GM18526 (cell line): ENCODE data around the gene RBM20.

ENCODE experiments used
- POLR2A ChIP-seq: IDR thresholded peaks from 3 replicates; pipeline ENCODE4 v1.6.1; 2011; ENCODE audit not compliant: insufficient read length; ENCODE audit errors: extremely low read depth

Gene RBM20

DNA sequence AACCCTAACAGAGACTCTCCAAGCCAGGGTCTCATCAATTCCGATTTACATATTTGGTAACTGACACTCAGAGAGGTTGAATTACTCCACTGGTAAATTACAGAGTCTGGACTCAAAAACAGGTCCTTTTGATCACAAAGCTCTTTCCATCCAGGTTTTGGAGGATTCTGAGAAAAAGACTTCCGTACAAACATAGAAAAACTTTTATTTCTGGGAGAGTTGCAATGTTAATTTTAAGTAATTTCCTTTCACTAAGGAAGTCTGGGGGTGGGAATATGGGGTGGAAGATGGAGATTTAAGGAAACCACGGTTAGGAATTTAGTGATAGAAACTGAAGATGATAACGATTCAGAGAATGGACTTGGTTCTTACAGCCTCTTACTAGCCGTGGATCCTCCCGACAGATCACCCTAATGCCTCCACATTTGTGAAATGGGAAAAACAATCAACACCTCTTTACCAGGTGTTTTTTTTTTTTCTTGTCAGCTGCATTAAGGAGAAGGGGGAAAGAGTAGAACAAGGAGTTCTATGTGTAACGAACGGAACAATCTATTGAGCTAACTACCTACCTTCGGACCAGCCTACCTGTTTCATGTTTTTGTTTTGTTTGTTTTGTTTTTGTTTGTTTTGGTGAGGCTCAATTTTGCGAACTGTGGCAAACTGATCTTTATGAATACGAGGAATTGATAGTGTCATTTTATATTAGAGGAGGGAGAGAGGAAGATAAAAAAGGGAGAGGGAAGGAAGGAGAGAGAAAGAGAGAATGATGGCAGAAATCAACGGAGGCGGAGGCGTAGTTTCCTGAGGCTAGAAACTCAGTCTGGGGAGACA, 1.7 kb upstream of the RBM20 start:
- TF ChIP-seq POLR2A: no peak

DNA sequence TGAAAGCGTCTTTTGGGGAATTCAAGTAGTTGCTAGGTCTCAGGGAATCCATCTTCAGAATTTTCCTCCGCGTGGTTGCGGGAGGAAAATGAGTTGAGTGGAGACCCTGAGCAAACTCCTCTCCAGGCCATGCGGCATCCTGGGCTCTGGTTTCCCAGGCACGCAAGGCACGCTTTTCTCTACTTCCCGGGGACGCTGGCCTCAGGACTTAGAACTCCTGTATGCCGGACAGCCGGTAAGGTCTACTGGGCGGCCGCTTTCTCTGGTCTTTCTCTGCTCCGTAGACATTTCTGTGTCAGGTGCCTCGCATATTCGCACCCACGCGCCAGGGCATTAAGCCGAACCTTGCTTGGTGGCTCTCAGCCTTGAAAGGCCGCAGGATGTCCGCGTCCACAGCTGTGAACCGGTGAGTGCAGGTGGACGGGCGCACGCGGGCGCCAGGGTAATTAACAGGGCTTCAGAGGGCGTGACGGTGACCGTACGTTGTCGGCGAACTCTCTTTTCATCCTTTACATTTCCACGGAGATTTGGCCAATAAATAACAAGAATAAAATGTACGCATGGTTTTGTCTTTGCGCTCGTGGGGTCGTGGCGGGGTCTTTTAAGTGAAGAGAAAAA, 992 bp upstream of the RBM20 start:
- no peak for TF ChIP-seq POLR2A

DNA sequence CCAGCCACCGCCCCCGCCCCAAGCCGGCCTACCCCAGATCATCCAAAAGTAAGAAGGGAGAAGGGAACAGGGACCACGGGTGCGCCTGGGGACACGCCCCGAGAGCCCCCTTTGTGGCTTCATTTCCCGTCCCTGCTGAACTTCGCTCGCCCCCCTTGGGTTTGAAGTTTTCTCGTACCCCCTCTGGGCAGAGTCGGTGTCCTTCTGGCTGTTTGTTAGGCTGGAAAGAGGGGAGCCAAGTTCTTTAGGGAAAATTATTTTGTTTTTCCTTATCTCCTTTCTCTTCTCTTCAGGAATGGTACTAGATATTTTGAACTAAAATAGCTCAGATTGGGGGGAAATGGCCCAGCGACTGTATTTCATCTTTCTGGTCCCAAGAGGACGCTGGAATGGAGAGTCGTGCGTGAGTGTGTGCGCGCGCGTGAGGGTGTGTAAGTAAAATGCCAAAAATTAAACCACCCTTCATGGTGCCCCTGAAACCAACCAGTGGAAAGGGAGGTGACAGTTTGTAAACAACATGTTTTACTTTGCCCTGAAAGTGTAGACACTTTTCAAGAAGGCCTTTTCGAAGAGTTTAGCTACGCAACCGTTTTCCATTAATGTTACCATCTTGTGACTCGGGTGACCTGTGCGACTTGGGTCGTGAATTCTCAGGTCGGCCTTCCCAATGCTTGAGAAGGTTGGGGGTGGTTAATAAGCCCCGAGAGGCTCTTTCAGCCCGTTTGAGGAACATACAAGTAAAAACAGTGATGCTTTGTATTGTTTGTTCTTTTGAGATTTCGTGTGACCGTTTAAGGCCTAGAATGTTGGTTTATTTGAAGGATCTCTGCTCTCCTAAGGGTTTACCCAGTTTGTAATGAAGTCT, 694 bp downstream of the RBM20 start:
- no peak for TF ChIP-seq POLR2A

DNA sequence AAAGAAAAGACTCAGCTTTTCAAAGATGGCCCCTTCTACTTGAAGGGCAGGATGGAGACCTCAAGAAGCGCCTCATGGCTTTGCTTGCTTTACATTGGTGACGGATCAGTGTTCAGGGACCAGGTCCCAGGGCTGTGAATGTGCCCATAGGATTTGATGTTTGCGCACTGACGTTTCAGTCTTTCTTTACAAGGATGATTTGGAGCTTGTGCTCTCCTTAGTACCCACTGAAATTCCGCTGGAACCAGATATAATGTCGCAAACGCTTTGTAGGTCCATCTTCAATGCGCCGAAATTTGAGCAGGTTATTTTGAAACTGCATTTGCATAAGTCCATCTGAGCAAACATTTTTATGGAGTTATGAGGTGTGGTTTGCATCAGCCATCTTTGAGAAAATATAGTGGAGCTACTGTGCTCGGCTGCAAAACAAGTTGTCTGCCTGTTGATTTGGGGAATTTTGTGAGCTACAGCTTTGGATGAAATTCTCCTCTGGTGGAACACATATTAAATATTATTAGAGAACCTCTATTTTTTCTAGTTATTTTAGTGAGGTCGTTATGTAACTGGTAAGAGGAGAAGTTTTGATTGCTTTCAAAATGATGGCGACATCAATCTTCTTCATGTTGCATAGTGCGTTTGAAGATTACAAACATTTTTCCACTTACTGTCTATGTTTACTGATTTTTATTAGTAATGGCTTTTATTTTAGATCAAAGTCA, 2.4 kb downstream of the RBM20 start:
- TF ChIP-seq POLR2A: no peak

DNA sequence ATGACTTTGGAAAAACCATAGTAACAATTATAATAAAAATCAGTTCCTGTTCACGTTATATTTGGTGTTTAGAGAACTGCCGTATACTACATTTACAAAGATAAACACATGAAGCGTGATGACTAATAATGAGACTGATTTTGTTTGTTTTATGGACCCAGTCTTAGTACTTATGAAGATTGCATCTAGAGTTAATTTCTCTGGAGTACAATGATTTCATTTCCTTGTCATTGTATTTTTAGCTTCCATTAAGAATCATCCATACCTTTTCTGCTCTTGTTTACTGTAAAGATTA, 2.9 kb downstream of the RBM20 start:
- TF ChIP-seq POLR2A: no peak

DNA sequence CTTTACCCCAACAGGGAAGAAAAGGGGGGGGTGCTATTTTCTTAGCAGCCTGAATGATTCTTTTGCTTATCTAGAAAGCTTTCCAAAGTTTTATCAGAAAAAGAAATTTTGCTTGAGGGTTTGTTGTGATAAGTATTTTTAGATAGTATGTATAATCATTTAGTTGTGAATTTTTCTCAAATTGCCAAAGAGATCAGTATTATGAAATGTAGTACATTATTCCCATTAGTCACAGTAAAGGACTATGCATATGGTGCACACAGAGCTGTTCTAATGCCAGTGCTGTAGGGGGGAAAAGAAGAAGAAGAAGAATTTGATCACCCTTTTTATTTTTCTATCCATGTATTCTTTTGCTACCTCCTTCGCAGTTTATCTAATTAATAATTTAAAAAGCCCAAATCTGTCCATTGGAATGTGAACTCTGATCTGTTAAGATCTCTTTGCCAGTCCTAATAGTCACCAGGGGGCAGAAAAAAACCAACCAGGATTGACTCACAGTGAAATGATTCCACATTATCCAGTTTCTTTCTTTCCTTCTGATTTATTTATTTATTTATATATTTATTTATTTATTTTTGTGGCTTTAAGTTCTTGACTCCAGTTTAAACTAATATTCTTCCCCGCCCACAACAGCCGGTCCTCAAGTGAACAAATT, 4.7 kb downstream of the RBM20 start:
- TF ChIP-seq POLR2A: no peak

DNA sequence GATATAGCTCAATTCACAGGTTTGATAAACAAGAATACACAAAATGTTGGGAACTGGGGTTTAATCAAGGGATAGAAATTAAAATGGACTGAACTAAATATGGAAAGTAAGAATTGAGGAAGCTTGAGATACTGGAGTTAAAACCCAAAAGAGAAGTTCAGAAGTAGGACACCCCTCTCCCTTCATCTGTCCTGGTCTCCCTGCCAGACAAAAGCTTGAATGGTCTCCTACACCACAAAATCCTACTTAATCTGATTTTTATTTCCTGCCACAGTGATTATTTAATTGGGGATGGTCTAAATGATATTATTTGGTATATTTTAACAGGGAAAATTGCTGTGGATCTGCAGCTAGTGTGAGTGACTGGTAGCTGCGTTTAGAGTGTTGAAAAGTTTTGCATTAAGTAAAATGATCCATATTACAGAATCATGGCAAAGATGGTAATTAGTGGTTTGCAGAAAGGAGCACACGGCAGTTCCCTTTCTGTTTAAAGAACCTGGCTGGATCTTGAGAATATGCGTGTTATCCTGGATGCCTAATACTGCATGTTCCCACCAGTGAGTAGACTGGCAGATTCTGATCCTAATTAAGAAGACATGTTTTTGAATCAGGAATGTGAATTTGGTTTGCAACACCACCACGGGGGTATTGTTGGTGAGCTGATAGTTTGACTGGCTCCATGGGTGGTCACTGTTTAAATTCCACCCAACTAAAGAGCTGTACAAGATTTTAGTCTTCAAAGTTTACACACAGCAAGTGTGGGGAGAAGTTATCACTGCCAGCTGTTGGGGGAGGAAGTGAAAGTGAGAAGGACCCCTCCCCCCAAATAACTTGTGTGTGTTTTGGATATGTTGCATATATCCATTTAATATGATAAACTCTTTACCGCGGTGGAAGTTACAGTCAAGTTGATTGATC, 5.5 kb downstream of the RBM20 start:
- no peak for TF ChIP-seq POLR2A

DNA sequence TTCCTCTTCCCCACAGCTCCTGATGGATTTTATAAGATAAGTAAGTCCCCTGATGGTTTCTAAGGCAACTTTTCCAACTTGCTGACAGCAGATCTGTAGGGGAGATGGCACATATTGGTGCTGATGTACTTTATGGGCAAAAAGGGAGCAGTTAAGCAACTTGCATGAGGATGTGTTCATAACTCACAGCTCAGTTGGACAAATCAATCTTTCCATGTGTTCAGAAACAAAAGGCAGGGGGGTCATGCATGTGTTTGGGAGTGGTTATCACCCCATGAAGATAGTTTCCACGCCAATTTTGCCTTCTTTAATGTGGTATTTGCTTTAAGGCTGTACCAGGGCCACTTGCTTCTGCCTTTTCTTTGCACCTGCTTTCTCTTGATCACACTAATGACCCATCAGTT, 6.1 kb downstream of the RBM20 start:
- TF ChIP-seq POLR2A: no peak

DNA sequence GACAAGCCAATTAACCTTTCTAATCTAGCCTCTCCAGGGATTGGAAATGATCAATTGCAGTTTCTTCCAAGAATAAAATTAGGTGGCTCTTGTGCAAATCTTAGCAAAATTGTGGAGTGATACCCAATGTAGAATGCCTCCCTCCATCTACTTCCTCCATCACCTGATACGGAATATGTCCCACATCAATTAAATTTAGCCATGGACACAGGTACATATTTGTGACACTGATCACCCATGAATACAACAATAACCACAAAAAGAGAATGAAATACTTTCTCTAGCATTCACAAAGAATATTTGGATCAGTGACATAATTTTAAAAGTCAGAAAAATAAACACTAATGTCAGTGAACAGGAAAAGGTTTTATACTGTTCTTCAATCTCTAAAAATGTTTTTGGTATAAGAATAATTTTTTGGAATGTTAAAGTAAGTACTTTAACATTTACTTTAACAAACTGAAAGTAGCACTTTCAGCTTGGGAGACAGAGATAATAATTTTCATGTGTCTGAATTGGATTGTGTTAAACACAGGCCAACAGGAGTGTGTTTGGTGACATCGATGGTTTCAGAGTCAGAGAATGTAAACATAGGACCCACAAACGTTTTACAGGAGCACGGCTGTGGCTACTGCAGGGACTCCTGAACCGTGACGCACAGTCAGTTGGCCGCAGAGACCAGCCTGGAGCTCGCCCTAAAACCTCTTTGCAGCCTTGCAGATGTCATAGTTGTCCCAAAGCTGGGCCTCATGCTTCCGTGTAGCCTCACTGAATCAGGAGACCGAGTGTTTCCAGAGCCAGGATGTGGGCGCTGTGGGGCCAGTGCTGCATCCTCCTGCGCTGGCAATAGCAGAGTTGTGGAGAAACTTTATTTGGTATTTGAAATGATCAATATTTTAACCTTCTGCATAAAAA, 7.2 kb downstream of the RBM20 start:
- TF ChIP-seq POLR2A: no peak

DNA sequence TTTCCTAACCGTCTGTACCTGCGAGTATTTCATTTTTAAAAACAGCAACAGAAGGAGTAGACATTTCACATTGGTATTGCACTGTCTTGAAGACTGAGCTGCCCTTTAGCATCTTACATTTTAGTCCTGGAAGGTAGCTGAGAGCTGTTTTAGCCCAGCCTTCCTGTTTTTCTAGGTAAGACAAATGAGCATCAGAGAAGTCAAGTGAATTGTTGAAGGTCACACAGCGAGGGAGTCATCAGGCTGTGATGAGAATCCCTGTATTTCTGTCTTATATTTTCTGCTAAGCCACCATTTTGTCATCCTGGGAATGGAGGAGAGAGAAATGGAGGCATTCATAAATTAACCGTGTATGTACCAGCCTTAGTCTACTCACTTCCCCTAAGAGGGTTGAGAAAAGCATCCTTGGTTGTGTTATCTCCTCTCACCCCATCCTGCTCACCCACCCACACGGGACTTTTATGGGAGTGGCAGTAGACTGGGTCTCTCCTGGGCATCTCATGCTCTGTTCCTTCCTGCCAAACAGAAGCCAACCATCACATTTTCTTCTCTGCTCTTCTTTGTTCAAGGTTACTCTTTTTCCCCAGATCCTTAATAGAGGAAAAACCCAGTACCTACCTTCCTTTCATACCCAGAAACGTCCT, 8.5 kb downstream of the RBM20 start:
- no peak for TF ChIP-seq POLR2A

DNA sequence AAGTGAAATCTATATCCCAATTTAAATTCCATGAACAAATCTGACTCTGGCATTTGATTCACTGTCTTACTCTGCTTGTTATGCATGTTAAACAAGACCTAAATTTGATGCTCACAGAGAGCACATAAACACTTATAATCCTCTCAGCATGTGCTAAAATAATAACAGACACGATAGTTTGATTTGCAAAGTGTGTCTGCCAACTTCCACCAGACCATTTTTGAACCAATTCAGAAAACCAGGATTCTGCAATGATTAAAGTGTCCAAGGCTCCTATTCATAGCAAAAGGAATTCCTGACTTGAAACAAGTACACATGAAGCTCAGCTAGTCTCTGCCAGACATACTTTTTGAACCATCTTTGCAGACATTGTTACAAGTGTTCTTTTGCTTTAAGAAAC, 11.2 kb downstream of the RBM20 start:
- TF ChIP-seq POLR2A: no peak

DNA sequence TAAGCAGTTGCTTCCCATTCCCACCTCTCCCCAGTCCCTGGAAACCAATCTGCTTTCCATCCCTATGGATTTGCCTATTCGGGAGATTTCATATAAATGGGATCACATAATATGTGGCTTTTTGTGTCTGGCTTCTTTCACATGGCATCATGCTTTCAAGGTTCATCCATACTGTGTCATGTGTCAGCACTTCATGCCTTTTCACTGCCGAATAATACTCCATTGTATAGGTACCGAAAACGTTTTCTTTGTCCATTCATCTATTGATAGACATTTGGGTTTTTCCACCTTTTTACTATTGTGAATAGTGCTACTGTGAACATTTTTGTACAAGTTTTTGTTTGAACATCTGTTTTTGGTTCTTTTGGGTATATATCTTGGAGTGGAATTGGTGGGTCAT, 12.5 kb downstream of the RBM20 start:
- TF ChIP-seq POLR2A: no peak

DNA sequence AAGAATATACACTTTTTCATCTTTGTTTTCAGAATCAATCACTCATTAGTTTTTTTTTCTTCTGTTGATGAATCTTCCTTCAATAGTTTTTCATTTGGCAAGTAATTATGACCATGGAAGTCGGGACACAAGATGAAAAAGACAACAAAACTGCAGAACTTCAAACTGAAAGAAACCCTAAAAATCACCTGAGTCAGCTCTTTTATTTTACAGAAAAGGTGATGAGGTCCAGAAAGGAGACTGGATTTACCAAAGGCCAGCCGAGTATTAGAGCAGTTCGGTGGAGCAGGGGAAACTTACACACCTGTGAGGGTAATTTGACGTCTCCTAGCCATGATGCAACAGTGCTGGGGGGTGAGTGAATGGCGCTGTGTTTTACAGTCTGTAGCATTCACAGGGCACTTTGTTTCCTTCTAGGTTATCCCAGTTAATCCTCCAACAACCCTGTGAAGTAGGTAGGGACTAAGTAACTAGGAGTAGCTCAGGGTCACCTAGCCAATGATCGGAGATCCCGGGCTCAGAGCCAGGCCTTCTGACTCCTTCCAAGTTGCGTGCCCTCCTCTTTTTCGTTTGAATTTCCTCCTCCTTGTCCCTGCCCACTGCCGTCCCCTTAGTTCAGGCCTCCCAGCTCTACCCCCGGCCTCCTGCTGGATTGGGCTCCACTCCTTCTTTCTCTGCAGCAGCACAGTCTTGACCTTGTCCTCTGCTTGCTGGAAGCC, 14.0 kb downstream of the RBM20 start:
- no peak for TF ChIP-seq POLR2A
